ENCODE data around the gene IKZF1.
A peak's percentile ranks its signal among the peaks of the same experiment; 100 is the strongest.

Gene IKZF1

DNA sequence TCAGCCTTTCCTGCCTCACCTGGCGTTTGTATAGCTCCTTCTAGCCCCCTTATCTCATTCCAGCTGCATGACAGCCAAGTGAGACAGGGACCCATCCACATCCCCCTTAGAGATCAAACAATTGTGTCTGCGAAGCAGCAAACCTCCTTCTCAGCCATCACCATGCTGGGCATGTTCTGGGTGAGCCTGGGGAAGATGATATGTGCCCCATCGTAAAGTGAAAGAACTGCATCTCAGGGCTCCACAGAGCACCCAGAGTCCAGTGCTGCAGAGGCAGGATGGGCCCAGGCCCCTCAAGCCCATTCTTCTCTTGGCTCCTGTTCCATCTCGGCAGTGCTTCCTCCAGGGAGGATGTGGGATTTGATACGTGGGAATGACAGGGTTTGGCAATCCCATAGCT, 102.4 kb downstream of the IKZF1 start:
- Histone ChIP-seq H4K20me1 (peaks cover 0 to 54% (median 6%) of the 10 kb centered on the region in 11 experiments; a peak in 8 of 22 replicates), H3K4me3 (no peak overlapping the region), H3K27me3 (no peaks in the 10 kb centered on the region), H3K9ac (no peak overlapping the region), H3K4me1 (peaks cover 73 to 100% (median 79%) of the 10 kb centered on the region in 10 experiments), H3K27ac (no peak overlapping the region), H3K36me3 (peaks cover 14 to 32% (median 27%) of the 10 kb centered on the region in 11 experiments), H3K9me3 (replicated peaks in 1 of 11) (no peaks in the 10 kb centered on the region), H3K4me2 (peak overlapping the region in 10 of 11 experiments; percentile 13 to 96 (median 82); a peak in 17 of 22 replicates)
- no peak for TF ChIP-seq Cebpa-rat (IDR thresholded peaks at IDR 0.05)

DNA sequence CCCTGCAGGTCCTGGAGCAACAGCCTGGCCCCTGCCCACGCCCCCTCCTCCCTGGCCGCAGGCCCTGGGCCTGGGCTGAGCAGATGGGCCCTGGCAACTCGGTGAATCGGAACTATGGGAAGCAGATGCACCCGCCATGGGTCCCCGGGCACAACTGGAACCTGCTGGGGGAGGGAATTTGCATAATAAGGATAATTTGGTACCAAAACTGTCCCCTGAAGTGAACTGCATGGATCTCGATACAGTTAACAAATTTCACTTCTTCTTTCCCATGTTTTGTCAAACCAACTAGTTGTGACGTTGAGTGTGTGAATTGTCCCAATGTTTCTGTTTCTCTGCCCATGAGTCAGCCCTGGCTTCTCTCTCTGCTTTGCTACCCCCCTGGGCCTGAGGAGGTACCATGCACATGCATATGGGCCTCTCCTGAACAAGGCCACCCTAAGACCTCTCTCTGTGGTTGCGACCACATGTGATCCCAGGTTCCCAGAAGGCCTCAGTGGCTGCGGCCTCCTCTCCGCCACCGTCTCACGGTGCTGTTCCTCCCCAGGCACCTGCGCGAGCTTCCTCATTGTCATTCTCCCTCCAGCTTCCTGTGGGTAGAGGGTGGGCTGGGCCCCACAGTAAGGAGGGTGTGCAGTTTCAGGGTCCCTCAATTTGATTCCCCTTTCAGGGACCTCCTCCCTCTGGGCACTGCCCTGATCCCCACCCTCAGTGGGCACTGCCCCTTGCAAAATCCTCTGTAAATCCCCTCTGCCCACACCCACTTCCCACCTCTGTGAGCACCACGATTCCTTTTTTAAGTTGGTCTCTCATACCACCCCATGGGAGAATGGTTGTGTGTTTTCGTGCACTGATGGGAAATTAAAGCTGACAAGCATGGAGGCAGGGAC, 105.6 kb downstream of the IKZF1 start:
- peaks cover 81 to 100% (median 87%) of the 10 kb centered on the region in 10 experiments for H3K4me1 ChIP-seq
- no peaks in the 10 kb centered on the region for H3K9me3 ChIP-seq (replicated peaks in 1 of 11)
- TF ChIP-seq Cebpa-rat (IDR thresholded peaks at IDR 0.05) = no peak
- peaks cover 0 to 1% (median 0%) of the 10 kb centered on the region in 11 experiments; a peak in 2 of 22 replicates for H3K36me3 ChIP-seq
- H4K20me1 ChIP-seq = peaks cover 0 to 26% (median 0%) of the 10 kb centered on the region in 11 experiments; a peak in 5 of 22 replicates
- peak overlapping the region; percentile 80 to 96 (median 90) for H3K4me2 ChIP-seq
- no peaks in the 10 kb centered on the region for H3K27me3 ChIP-seq
- peak overlapping the region; percentile 3 to 70 (median 51); a peak in 20 of 22 replicates for H3K27ac ChIP-seq
- peak overlapping the region in 3 of 10 experiments; percentile 1 to 24 (median 20); a peak in 1 of 20 replicates for H3K4me3 ChIP-seq
- H3K9ac ChIP-seq = peak overlapping the region in 9 of 11 experiments; percentile 1 to 42 (median 15); a peak in 9 of 22 replicates

DNA sequence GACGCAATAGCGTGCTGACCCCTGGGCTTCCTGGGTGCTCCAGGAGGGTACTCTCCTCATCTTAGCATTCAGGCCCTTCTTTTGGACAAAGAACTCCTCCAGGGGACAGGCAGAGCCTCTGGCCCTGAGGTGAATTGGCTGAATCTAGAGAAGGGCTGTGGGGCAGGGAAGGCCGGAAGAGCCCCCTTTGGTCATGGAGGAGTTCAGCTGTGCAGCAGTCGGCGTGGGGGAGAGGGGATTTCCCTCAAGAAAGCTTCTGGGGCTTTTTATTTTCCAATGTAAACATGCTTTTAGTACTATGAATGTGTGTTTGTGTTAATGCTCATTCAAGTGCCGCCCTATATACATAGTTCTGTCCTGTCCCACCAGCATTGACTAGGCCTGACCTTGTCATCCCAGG, 106.8 kb downstream of the IKZF1 start:
- H4K20me1 ChIP-seq = peaks cover 0 to 13% (median 0%) of the 10 kb centered on the region in 11 experiments; a peak in 3 of 22 replicates
- H3K9me3 ChIP-seq (replicated peaks in 1 of 11) = no peaks in the 10 kb centered on the region
- H3K27ac ChIP-seq = peak overlapping the region in 9 of 11 experiments; percentile 11 to 70 (median 51); a peak in 11 of 22 replicates
- peaks cover 78 to 100% (median 87%) of the 10 kb centered on the region in 10 experiments for H3K4me1 ChIP-seq
- H3K27me3 ChIP-seq = no peaks in the 10 kb centered on the region
- H3K36me3 ChIP-seq = no peaks in the 10 kb centered on the region
- no peak overlapping the region for H3K4me3 ChIP-seq
- H3K4me2 ChIP-seq = peak overlapping the region; percentile 80 to 96 (median 90)
- TF ChIP-seq Cebpa-rat (IDR thresholded peaks at IDR 0.05) = no peak
- H3K9ac ChIP-seq = no peak overlapping the region; a peak in 1 of 22 replicates

DNA sequence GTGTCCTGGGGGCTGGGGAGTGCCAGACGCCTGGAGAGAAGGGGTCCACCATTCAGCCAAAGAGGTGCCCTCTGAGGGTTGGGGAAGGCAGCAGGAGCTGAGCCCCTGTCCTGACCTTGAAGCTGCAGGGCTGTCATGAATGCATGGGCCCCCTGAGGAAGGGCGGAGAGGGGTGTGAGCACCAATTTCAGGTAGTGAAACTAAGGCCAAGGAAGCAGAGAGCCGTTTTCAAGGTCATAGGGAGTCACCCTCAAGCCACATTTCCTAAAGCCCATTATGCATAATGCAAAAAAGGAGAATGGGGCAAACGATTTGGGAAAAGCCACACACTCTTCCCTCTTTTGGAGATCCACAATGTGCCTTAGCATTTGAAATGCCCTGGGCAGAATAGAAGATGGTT, 108.5 kb downstream of the IKZF1 start:
- Histone ChIP-seq H3K27ac (peak overlapping the region in 7 of 11 experiments; percentile 9 to 61 (median 19); a peak in 8 of 22 replicates), H3K4me3 (no peak overlapping the region), H3K4me2 (peak overlapping the region; percentile 49 to 91 (median 69)), H3K4me1 (peaks cover 76 to 100% (median 86%) of the 10 kb centered on the region in 10 experiments), H4K20me1 (peaks cover 0 to 8% (median 0%) of the 10 kb centered on the region in 11 experiments; a peak in 1 of 22 replicates), H3K9me3 (replicated peaks in 1 of 11) (no peaks in the 10 kb centered on the region), H3K36me3 (no peaks in the 10 kb centered on the region), H3K27me3 (no peaks in the 10 kb centered on the region), H3K9ac (no peak overlapping the region; a peak in 2 of 22 replicates)
- no peak for TF ChIP-seq Cebpa-rat (IDR thresholded peaks at IDR 0.05)

DNA sequence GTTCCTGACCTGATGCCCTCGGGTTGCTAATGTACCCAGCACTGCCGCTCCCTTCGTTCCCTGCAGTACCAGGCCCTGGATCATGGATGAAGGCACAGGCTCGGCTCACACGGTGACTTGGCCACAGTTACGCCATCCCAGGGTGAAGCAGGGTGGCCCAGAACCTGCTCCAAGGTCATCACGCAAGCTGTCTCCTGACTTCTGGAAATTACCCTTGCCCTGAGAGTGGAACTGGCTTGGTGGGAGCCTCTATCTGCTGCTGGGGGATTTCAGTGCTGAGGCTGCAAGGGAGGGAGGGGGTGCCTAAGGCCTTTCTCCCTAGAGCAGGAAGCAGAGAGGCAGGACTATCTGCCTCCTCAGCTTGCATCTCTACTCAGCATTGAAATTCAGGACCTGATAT, 109.0 kb downstream of the IKZF1 start:
- TF ChIP-seq Cebpa-rat (IDR thresholded peaks at IDR 0.05) = no peak
- Histone ChIP-seq H3K9ac (no peak overlapping the region), H4K20me1 (peaks cover 0 to 8% (median 0%) of the 10 kb centered on the region in 11 experiments; a peak in 1 of 22 replicates), H3K4me3 (no peak overlapping the region), H3K27ac (peak overlapping the region in 7 of 11 experiments; percentile 12 to 54 (median 19); a peak in 7 of 22 replicates), H3K36me3 (no peaks in the 10 kb centered on the region), H3K4me1 (peaks cover 70 to 100% (median 80%) of the 10 kb centered on the region in 10 experiments), H3K9me3 (replicated peaks in 1 of 11) (no peaks in the 10 kb centered on the region), H3K27me3 (no peaks in the 10 kb centered on the region), H3K4me2 (peak overlapping the region; percentile 49 to 91 (median 69))

DNA sequence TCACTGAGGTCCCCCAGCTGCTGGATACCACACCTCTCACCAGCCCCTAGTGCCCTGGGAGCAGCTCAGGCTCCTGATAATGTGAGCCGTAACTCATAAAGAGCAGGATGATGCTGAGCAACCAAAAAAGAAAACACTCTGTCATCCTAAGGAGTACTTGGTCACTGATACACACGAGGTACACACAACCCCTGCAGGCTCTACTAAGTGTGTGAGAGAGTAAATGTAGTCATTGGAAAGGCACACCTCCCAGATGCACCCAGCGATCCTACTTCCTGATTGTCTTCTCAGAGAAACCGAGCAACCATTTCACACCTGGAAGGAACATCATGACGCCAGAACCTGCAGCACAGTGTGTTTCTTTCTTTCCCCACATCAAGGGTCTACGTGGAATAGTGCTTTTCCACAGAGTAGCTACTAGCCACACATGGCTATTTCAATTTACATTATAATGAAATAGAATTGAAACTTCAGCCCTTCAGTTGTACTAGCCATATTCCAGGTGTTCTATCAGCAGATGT, 111.4 kb downstream of the IKZF1 start:
- no peak for TF ChIP-seq Cebpa-rat (IDR thresholded peaks at IDR 0.05)
- Histone ChIP-seq H3K9ac (peak overlapping the region in 1 of 11 experiments; percentile 5; a peak in 1 of 22 replicates), H3K4me2 (peak overlapping the region; percentile 34 to 91 (median 73)), H3K4me1 (peaks cover 46 to 77% (median 57%) of the 10 kb centered on the region in 10 experiments), H3K27ac (peak overlapping the region in 1 of 11 experiments; percentile 54; a peak in 1 of 22 replicates), H3K36me3 (no peaks in the 10 kb centered on the region), H4K20me1 (peaks cover 0 to 8% (median 0%) of the 10 kb centered on the region in 11 experiments; a peak in 1 of 22 replicates), H3K9me3 (replicated peaks in 1 of 11) (no peaks in the 10 kb centered on the region), H3K27me3 (no peaks in the 10 kb centered on the region), H3K4me3 (no peak overlapping the region)

DNA sequence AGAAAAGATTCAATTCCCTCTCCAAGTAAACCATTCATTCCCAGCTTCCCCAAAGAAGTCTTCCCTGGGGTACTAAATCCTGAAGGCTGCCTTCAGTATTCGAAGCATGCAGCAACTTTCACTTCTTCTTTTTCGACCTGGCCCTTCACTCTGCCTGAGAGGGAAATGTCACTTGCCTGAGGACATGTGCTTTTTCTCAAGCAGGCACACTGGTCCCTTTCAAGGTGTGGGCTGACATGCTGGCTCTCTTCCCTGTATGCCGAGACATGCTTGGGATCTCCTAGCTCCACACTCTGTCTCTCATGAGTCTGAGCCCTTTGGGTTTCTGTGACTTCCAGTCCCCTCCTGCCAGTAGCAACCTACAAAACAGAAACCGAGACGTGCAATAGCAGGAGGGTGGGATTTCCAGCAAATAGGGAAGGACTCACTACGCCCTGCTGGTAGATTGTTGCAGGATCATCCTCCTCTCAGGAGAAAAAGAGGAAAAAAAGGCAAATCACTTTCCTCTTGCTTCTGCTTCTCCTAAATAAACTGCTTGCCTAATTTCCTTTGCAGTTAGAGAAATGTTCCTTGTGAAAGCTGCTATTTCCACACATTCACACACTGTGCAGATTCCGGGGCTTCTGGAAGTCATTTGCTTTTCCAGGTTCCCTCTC, 112.1 kb downstream of the IKZF1 start:
- H3K4me3 ChIP-seq = peak overlapping the region in 3 of 10 experiments; percentile 14 to 22 (median 14); a peak in 3 of 20 replicates
- peak overlapping the region; percentile 34 to 91 (median 73) for H3K4me2 ChIP-seq
- peak overlapping the region in 5 of 11 experiments; percentile 5 to 54 (median 16); a peak in 6 of 22 replicates for H3K27ac ChIP-seq

DNA sequence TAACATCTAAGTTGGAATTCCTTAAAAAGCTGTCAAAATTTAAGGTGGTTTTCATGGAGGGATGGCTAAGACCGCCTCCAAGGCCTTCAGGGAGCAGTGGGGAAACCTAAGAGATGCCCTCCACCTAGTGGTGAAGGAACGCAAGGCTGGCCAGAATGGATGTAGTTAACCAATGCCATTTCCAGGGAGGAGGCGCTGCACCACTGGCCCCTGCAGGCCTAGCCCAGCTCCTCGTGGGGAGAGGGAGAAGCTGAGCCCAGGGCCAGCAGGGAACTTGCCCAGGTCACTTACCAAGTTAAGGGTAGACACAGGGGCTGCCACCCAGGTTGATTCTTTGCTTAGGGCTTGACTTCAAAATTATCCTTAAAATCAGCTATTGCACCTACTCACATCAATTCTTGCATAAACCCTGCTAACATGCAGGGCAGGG, 113.6 kb downstream of the IKZF1 start:
- Histone ChIP-seq H4K20me1 (peaks cover 0 to 8% (median 0%) of the 10 kb centered on the region in 11 experiments; a peak in 1 of 22 replicates), H3K36me3 (no peaks in the 10 kb centered on the region), H3K4me2 (peak overlapping the region in 3 of 11 experiments; percentile 80 to 91 (median 89); a peak in 2 of 22 replicates), H3K4me3 (no peak overlapping the region), H3K9me3 (replicated peaks in 1 of 11) (no peaks in the 10 kb centered on the region), H3K27ac (no peak overlapping the region), H3K27me3 (no peaks in the 10 kb centered on the region), H3K4me1 (peaks cover 30 to 55% (median 36%) of the 10 kb centered on the region in 10 experiments), H3K9ac (no peak overlapping the region)
- no peak for TF ChIP-seq Cebpa-rat (IDR thresholded peaks at IDR 0.05)

More for the DNA sequence above, 112.1 kb downstream of the IKZF1 start:
- Histone ChIP-seq H3K9ac (peak overlapping the region in 5 of 11 experiments; percentile 2 to 35 (median 22); a peak in 4 of 22 replicates), H3K27me3 (no peaks in the 10 kb centered on the region), H4K20me1 (peaks cover 0 to 8% (median 0%) of the 10 kb centered on the region in 11 experiments; a peak in 1 of 22 replicates), H3K36me3 (no peaks in the 10 kb centered on the region), H3K9me3 (replicated peaks in 1 of 11) (no peaks in the 10 kb centered on the region), H3K4me1 (peaks cover 39 to 70% (median 49%) of the 10 kb centered on the region in 10 experiments)
- TF ChIP-seq Cebpa-rat (IDR thresholded peaks at IDR 0.05) = no peak
